GM21529 (cell line): Measurements from ENCODE around the gene PRKG1.

ENCODE experiments used
- ATAC-seq: cut with Tn5 transposase; IDR thresholded peaks from one replicate; pipeline ENCODE4 v1.9.1; 2021; ENCODE audit not compliant: unreplicated experiment

The PRKG1 gene

DNA sequence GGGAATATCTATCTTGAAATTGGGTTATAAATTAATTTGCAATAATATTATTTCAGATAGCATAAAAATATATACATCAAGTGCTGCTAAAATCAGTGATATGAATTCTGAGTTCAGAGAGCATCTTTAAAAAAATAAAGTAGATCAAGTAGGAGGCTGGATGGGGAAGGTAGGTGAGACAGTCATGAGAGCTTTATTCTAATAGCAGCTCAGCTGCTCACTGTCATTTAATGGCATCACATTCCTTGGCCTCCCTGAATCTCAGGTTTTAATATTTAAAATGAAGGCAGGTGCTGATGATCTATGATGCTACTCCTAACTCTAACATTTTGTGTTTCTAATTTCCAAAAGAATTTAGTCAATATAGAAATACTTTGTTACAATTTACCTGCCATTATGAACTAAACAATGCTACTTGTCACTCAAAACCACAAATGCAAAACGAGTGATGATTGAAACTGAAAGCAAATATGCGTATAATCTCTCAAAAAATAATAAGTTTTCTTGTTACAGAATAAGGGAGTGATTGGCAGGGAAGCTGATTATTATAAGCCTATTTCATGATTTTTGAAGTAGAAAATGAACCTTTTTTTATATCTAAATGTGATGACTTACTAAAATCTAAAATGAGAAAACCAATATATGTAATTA, 772.7 kb downstream of the PRKG1 start:
- peak; percentile 76 for ATAC-seq

- no peak for ATAC-seq
Observed at GRCh38 chr10:51852297-51852696, 778.0 kb downstream of the PRKG1 start.

- ATAC-seq, result no peak
Observed at GRCh38 chr10:51857305-51857704, 783.0 kb downstream of the PRKG1 start.

- peak; percentile 86 for ATAC-seq
Observed at GRCh38 chr10:51860257-51860656, 786.0 kb downstream of the PRKG1 start.

DNA sequence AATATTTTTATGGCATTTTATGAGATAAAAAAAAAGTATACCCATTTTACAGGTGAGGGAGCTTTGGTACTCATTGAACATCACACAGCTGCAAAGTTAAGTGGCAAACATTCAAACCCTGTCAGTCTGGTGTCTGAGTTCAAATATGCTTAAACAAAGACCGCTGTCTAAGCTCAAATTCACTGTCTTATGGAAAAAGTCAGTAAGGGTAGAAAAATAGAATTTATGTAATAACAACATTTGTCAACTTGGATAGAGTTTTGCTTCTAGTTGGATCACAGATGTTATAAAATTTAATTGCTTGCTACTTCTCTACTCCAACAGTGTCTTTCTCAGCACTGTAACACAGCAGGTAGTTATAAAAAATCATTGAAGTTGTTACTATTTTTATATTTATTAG, 786.8 kb downstream of the PRKG1 start:
- ATAC-seq, result no peak

GRCh38 chr10:51861731-51862130, 787.4 kb downstream of the PRKG1 start:
- ATAC-seq, result no peak

GRCh38 chr10:51862149-51862548, 787.9 kb downstream of the PRKG1 start:
- ATAC-seq, result no peak

- ATAC-seq, result no peak
Observed at GRCh38 chr10:51867956-51868355, 793.7 kb downstream of the PRKG1 start.

- ATAC-seq, result no peak
Observed at GRCh38 chr10:51874131-51874530, 799.8 kb downstream of the PRKG1 start.

DNA sequence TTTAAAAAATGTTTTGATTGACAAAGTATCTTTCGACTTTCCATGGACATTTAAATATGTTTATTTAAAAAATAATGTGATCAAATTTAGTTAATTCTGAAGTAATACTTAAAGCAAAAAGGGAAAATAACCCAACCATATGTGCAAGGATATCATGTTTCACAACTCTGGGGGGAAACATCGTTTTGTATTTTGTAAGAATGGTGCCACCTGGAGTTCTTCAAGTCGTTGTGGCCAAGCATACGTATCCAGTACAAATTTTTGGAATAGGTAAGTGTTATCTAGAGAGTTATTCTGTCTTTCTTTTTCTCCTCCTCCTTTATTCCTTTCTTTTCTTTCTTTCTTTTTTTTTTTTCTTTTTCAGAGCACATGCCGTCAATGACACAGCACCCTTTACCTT, 801.3 kb downstream of the PRKG1 start:
- ATAC-seq, result no peak

- ATAC-seq, result no peak
Observed at GRCh38 chr10:51876503-51876902, 802.2 kb downstream of the PRKG1 start.

DNA sequence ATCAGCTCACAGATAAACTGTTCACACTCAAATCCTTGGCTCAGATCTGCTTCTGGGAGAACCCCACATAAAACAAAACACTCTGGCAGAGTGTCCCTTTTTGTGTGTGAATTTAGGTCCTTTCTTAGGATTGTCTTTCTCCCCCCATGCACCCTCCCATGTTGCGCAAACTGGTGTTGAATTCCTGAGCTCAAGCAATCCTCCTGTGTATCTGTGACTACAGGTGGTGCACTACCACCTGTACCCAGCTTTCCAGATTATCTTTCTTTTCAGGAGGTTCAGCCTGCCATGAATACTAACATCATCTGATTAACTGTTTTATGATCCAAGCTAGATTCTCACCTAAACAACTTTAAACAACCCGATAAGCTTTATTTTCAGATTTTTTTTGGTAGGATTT, 802.7 kb downstream of the PRKG1 start:
- no peak for ATAC-seq

- ATAC-seq, result no peak
Observed at GRCh38 chr10:51877636-51878035, 803.3 kb downstream of the PRKG1 start.

DNA sequence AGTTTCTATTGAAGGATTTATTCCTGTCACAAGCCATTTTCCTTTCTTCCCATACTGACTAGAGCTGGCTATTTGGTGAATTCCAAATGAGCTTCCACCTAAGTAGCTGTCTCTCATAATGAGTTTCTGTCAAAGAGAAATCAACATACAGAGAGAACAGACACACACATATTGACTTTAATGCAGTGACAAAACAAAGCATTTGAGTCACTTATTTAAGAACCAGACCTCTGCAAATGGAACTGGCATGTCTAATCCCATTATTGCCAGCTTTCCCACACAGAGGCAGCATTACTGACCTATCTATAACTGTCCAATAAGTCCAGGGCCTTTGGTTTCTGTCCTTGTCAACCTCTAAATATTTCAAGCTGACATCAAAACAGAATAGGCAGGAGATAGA, 804.4 kb downstream of the PRKG1 start:
- ATAC-seq, result peak; percentile 12

GRCh38 chr10:51879238-51879637, 805.0 kb downstream of the PRKG1 start:
- peak; percentile 90 for ATAC-seq

DNA sequence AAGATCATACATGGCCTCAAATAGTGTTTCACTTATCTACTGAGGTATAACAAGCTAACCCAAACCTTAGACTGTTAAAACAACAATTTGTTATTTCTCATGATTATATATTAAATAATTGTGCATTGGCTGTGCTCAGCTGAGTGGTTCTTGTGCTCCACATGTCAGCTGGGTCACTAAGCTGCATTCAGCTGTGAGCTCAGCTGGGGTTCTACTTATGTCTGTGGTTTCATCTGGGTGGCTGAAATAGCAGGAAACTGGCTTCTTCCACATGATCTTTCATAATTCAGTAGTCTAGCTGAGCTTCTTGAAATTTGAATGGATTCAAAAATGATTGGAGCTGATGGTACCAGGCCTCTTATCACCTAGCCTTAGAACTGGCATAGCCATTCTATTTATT, 806.9 kb downstream of the PRKG1 start:
- no peak for ATAC-seq

DNA sequence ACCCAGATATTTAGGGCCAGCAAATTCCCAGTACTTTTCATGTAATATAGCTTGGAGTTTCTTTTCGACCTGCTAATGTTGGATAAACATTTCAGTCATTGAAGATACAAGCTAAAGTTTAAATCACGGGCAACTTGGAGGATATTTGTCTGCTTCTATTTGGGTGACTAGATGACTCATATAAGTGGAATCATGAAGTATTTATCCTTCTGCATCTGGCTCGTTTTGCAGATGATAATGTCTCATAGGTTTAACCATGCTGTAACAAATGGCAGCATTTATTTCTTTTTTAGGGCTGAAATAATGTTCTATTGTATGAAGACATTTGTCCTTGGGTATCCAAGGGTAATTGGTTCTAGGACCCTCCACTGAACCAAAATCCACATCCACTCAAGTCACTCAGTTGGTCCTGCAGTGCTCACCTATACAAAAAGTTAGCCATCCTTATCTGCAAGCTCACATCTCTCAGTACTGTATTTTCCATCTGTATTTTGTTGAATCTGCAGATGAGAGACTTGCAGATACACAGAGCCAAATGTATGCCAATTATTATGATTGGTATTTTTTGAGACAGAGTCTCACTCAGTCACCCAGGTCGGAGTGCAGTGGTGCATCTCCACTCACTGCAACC, 812.3 kb downstream of the PRKG1 start:
- ATAC-seq, result no peak

DNA sequence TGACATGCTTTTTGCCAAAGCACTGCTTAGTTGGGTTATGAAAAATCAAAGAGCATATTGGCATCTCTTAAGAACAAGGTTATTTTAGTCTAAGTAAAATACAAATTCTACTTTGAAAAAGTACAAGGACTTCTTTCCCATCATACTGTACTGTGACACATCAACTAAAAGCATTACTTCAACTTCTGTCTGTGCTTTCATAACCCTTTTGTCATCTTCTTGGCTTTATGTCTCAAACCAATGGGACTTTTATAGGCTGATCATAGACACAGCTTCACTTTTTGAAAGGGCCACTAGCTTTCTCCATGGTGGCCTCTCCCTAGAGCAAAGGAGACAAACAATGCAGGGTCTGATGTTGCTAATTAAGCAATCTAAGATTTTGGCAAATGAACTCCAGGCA, 814.0 kb downstream of the PRKG1 start:
- ATAC-seq, result no peak

GRCh38 chr10:51892313-51892712, 818.0 kb downstream of the PRKG1 start:
- ATAC-seq, result no peak

DNA sequence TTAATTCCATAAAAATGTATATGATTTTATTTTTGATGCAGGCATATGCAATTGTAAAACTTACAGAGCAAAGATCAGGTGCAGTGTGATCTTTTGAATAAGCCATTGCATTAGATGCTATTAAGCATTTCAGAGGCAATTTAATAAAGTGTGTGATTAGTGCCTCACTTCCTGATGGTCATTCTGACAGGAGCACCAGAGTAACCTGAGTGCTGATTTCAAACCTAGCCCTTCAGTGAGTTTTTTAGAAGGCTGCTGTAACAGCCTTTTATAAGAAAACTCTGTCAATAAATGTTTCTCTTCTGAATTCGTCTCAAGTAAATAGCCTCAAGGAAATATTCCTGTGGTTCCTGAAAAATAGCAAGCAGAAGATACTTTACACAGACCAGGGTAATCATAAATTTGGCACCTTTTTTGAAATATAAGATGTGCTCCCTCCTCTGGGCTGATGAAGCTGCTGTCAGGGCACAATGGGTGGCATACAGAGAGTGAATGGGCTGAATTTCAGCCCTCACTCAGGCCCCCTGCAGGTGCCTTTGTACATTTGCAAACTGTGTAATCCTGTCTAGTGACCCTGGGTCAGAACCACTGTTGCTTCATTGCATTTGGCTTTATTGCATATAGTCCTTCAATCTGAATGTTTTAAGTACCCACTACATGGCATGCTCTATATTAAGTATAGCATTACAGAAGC, 818.8 kb downstream of the PRKG1 start:
- peak; percentile 88 for ATAC-seq

- no peak for ATAC-seq
Observed at GRCh38 chr10:51894771-51895578, 820.7 kb downstream of the PRKG1 start.

- ATAC-seq, result no peak
Observed at GRCh38 chr10:51896849-51897248, 822.6 kb downstream of the PRKG1 start.
